Measurements from ENCODE around the gene CEACAM18. TPM values are rescaled to one million over a fixed set of nuclear protein-coding genes. Genes with fewer than 3 reads are reported as not detected.

The CEACAM18 gene
- total and polyA plus RNA-seq, 10 of the 15 experiments (the other 5 are each of a cell fraction or from before 2014, with no cell fraction given), result not detected

GRCh38 chr19:51473009-51473707 is 5.2 kb upstream of the CEACAM18 start (continued):
- TF ChIP-seq ZNF687 (IDR thresholded peaks at IDR 0.05), result no peak
- peak; percentile 92 for TF ChIP-seq RAD21 (IDR thresholded peaks at IDR 0.05; ENCODE audit: insufficient read depth, low read depth, low read length)
- no peak for TF ChIP-seq DPF2 (IDR thresholded peaks at IDR 0.05)
- TF ChIP-seq EED (IDR thresholded peaks at IDR 0.05; ENCODE audit: low read depth), result no peak
- no peak for TF ChIP-seq SIN3A (IDR thresholded peaks at IDR 0.05; ENCODE audit: low read depth, low read length)
- 0 out of 3 replicates have a peak, but pooled peaks have one; percentile 12 for TF ChIP-seq POU2F2 (IDR thresholded peaks at IDR 0.05; ENCODE audit: borderline replicate concordance, low read depth, low read length)
- no peak for TF ChIP-seq KLF5 (IDR thresholded peaks at IDR 0.05; ENCODE audit: partially characterized antibody)
- no peak for TF ChIP-seq SRF (IDR thresholded peaks at IDR 0.05; ENCODE audit: low read depth in 2 of 2, low read length in 2 of 2)
- no peak for TF ChIP-seq PAX8 (IDR thresholded peaks at IDR 0.05)
- no peak for TF ChIP-seq SREBF1 (IDR thresholded peaks at IDR 0.05; ENCODE audit: low read length)
- no peak for TF ChIP-seq SMARCA5 (IDR thresholded peaks at IDR 0.05)

Data from GM12878 (cell line).